Measurements from ENCODE around the gene DAGLB.
"Not testable (repeated sequence)": the region's sequence is repeated elsewhere in the genome, so short reads cannot be mapped to it uniquely, and the experiment has no call there.

DNA sequence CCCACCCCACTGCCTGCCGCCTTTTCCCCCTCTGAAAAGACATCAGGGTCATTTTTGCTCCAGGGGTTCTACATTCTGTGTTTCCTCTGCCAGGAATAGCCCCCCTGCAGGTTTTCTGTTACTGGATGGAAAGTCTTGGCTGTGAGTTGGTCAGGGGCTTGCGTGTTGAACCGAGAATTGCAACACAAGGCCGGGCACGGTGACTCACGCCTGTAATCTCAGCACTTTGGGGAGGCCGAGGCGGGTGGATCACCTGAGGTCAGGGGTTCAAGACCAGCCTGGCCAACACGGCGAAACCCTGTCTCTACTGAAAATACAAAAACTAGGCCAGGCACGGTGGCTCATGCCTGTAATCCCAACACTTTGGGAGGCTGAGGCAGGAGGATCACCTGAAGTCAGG, 2.1 kb upstream of the DAGLB start:
- not testable (repeated sequence) for TF ChIP-seq ELF4 (CRISPR knock-in tag; IDR thresholded peaks at IDR 0.05; ENCODE audit: low read depth); ZNF121 (CRISPR knock-in tag; IDR thresholded peaks at IDR 0.05)
